Astrocyte of the spinal cord (primary cell): ENCODE results near the gene MAML3.

ENCODE experiments used
- DNase-seq: peaks from one replicate; pipeline ENCODE4 v3.0.0; 2011; ENCODE audit warnings: low read depth, low spot score
- H3K4me3 ChIP-seq: 2 replicates; pipeline ENCODE4 v1.5.1; 2011; ENCODE audit warnings: low read depth, mild to moderate bottlenecking, low read length, moderate library complexity
- CTCF ChIP-seq: IDR thresholded peaks from 2 replicates; pipeline ENCODE4 v1.5.1; 2012; ENCODE audit warnings: low read depth, mild to moderate bottlenecking, low read length, inconsistent platforms
- in situ Hi-C: cut with HindIII; loops from 2 replicates; pipeline ENCODE4 v1.10.0; 2017; ENCODE audit warnings: low sequenced_read_pairs

Gene MAML3

GRCh38 chr4:139718358-139718757 is 435.6 kb downstream of the MAML3 start:
- in situ Hi-C loops, result no loop called here
- DNase-seq, result no peak
- no peak for TF ChIP-seq CTCF
- H3K4me3 ChIP-seq, result no peak overlapping the region

- TF ChIP-seq CTCF, result no peak
- in situ Hi-C loops, result no loop called here
- peak; percentile 13 for DNase-seq
- H3K4me3 ChIP-seq, result no peak overlapping the region
Measured at GRCh38 chr4:139715746-139716391, 438.1 kb downstream of the MAML3 start.

GRCh38 chr4:139712882-139713281 is 441.1 kb downstream of the MAML3 start:
- DNase-seq, result no peak
- TF ChIP-seq CTCF, result no peak
- H3K4me3 ChIP-seq, result no peak overlapping the region
- in situ Hi-C loops, result no loop called here

GRCh38 chr4:139711461-139711860 is 442.5 kb downstream of the MAML3 start:
- TF ChIP-seq CTCF, result no peak
- no peak overlapping the region for H3K4me3 ChIP-seq
- no peak for DNase-seq
- in situ Hi-C loops, result no loop called here

GRCh38 chr4:139710073-139710472 is 443.9 kb downstream of the MAML3 start:
- no peak overlapping the region for H3K4me3 ChIP-seq
- TF ChIP-seq CTCF, result no peak
- no peak for DNase-seq
- in situ Hi-C loops, result no loop called here

GRCh38 chr4:139709660-139710059 is 444.3 kb downstream of the MAML3 start:
- H3K4me3 ChIP-seq, result no peak overlapping the region
- no peak for TF ChIP-seq CTCF

More at GRCh38 chr4:139709660-139710059, 444.3 kb downstream of the MAML3 start:
- in situ Hi-C loops, result no loop called here
- DNase-seq, result no peak
